ENCODE data around the gene GFOD2. TPM values are rescaled to one million over a fixed set of nuclear protein-coding genes. Genes with fewer than 3 reads are reported as not detected.

GFOD2 gene
- total and polyA plus RNA-seq, 2 of the 13 experiments (the other 11 are each of a cell fraction or from before 2014, with no cell fraction given): 11.1 to 17.2 TPM

DNA sequence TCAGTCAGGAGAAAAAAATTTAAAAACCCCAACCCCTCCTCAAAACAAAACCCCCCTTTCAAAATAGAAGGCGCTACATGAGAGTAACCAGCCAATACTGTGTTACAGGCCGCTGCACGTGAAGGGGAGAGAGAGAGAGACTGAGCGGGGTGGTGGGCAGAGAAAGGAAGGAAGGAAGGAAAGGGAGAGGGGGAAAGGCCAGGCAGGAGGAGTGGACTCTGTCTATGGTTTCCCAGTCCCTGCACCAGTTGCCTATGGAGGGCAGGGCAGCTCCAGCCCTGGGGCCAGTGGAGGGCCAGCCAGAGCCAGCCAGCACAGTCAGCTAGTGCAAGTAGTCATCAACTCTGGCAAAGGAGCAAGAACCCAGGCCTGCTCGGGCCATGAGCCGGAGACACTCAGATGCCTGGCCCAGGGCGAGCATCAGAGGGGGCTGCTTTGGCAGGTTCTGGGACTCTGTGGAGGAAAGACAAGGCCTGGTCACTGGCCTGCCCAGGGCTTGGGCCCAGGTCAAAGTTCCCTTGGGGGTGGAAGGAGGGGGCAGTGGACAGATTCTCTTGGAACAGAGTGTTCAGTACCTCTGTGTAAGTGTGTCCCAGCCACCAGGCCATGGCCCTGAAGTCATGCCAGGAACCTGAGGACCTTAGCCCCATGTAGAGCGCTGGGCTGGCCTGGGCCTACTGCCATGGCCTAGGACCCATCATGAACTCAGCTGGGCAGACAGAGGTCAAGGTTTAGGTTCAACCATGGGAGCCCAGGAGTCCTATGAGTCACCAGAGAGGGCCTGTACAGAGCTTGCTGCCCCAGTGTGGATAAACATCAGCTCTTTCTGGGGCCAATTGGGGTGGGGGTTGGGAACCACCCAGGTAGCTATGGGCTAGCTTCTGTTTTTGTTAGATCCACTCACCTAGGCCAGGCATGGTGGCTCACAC, 7.3 kb upstream of the GFOD2 start (continued):
- TF ChIP-seq HOXA5 (CRISPR knock-in tag; IDR thresholded peaks at IDR 0.05) (no peak), SMAD1 (CRISPR knock-in tag; IDR thresholded peaks at IDR 0.05; ENCODE audit: borderline replicate concordance, low read depth) (peak; percentile 77; the same call in 1 of the 2 replicates), ETV5 (CRISPR knock-in tag; IDR thresholded peaks at IDR 0.05; ENCODE audit: borderline replicate concordance) (no peak), ARNT2 (CRISPR knock-in tag; IDR thresholded peaks at IDR 0.05; ENCODE audit: low read depth) (no peak), MED8 (CRISPR knock-in tag; IDR thresholded peaks at IDR 0.05; ENCODE audit: insufficient replicate concordance) (no peak), HOMEZ (CRISPR knock-in tag; IDR thresholded peaks at IDR 0.05; ENCODE audit: low read depth) (peak; percentile 78), MAX (IDR thresholded peaks at IDR 0.05) (0 out of 2 replicates have a peak, but pooled peaks have one; percentile 12), ZNF652 (CRISPR knock-in tag; IDR thresholded peaks at IDR 0.05; ENCODE audit: borderline replicate concordance, low read depth) (no peak), MBD4 (IDR thresholded peaks at IDR 0.05; ENCODE audit: borderline replicate concordance, low read length) (no peak), SETDB1 (CRISPR knock-in tag; IDR thresholded peaks at IDR 0.05; ENCODE audit: borderline replicate concordance) (no peak), ZC3H13 (CRISPR knock-in tag; IDR thresholded peaks at IDR 0.05) (no peak), ZNF432 (CRISPR knock-in tag; IDR thresholded peaks at IDR 0.05; ENCODE audit: borderline replicate concordance) (no peak), MAF1 (CRISPR knock-in tag; IDR thresholded peaks at IDR 0.05; ENCODE audit: borderline replicate concordance) (no peak), ZNF205 (CRISPR knock-in tag; IDR thresholded peaks at IDR 0.05) (no peak), RFX3 (CRISPR knock-in tag; IDR thresholded peaks at IDR 0.05) (no peak), ZNF570 (CRISPR knock-in tag; IDR thresholded peaks at IDR 0.05; ENCODE audit: borderline replicate concordance) (no peak), ZNF451 (CRISPR knock-in tag; IDR thresholded peaks at IDR 0.05) (0 out of 2 replicates have a peak, but pooled peaks have one; percentile 51), DPF2 (CRISPR knock-in tag; IDR thresholded peaks at IDR 0.05; ENCODE audit: borderline replicate concordance, low read depth) (no peak), NCOA1 (CRISPR knock-in tag; IDR thresholded peaks at IDR 0.05) (no peak), ZBED4 (CRISPR knock-in tag; IDR thresholded peaks at IDR 0.05; ENCODE audit: borderline replicate concordance) (peak; percentile 89; the same call in 1 of the 2 replicates), BRCA1 (CRISPR knock-in tag; IDR thresholded peaks at IDR 0.05) (no peak), ISL2 (CRISPR knock-in tag; IDR thresholded peaks at IDR 0.05) (no peak), EED (CRISPR knock-in tag; IDR thresholded peaks at IDR 0.05) (no peak), ZNF879 (CRISPR knock-in tag; IDR thresholded peaks at IDR 0.05) (no peak)
- TF ChIP-seq, protein P1, sequence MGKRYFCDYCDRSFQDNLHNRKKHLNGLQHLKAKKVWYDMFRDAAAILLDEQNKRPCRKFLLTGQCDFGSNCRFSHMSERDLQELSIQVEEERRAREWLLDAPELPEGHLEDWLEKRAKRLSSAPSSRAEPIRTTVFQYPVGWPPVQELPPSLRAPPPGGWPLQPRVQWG (CRISPR knock-in tag; IDR thresholded peaks at IDR 0.05; ENCODE audit: borderline replicate concordance, low read depth): no peak
